SK-N-SH treated with all-trans-retinoic acid at 6 μM for 48 hours (cell line): ENCODE results near the gene CLHC1.

Source experiments
- ARNTL ChIP-seq: fragments of 450-650 bp; formaldehyde crosslinking; IDR thresholded peaks from 2 replicates; pipeline ENCODE4 v1.5.0; 2020; ENCODE audit warnings: low read depth, mild to moderate bottlenecking, moderate library complexity, borderline replicate concordance
- RARB ChIP-seq: fragments of 250-450 bp; sonication (Bioruptor Pico); IDR thresholded peaks from 2 replicates; pipeline ENCODE4 v1.8.0; 2021; ENCODE audit warnings: mild to moderate bottlenecking, moderate library complexity
- TF ChIP-seq, protein P1 (sequence below): fragments of 250-450 bp; sonication (Bioruptor Pico); IDR thresholded peaks from 2 replicates; pipeline ENCODE4 v1.5.1; 2020; ENCODE audit warnings: low read depth, mild to moderate bottlenecking, moderate library complexity

DNA sequence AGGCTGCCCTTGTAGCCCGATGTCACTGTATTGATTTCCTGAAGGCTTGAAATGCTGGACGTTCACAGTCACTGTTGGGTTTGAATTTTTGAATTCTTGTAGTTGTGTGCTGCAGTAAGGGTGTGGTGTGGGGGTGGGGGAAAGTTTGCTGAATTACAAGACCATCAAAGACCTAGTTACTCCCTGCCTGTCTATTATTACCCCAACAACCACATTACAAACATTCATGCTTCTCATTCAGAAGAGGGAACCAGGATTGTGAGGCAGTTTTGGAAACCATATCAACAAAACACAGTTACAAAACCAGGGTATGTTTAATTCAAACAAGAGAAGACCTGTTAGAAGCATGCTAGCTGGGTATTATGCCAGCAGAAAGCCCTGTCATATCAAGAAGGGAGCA lies 85.8 kb downstream of the CLHC1 start:
- TF ChIP-seq ARNTL (no peak), RARB (CRISPR knock-in tag) (no peak)
- TF ChIP-seq, protein P1, sequence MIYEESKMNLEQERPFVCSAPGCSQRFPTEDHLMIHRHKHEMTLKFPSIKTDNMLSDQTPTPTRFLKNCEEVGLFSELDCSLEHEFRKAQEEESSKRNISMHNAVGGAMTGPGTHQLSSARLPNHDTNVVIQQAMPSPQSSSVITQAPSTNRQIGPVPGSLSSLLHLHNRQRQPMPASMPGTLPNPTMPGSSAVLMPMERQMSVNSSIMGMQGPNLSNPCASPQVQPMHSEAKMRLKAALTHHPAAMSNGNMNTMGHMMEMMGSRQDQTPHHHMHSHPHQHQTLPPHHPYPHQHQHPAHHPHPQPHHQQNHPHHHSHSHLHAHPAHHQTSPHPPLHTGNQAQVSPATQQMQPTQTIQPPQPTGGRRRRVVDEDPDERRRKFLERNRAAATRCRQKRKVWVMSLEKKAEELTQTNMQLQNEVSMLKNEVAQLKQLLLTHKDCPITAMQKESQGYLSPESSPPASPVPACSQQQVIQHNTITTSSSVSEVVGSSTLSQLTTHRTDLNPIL, result no peak
